Astrocyte (in vitro differentiated cells and primary cell): ENCODE results near the gene SOCS6.

Source experiments
- CTCF ChIP-seq: IDR thresholded peaks from 2 replicates; pipeline ENCODE4 v1.5.1; 2011; ENCODE audit warnings: low read depth, mild to moderate bottlenecking, inconsistent platforms, low read length, moderate library complexity; ENCODE audit not compliant: insufficient read depth
- EZH2 ChIP-seq: IDR thresholded peaks from 2 replicates; pipeline ENCODE4 v1.6.1; 2012; ENCODE audit warnings: mild to moderate bottlenecking, low read length, inconsistent platforms; ENCODE audit not compliant: insufficient read depth

DNA sequence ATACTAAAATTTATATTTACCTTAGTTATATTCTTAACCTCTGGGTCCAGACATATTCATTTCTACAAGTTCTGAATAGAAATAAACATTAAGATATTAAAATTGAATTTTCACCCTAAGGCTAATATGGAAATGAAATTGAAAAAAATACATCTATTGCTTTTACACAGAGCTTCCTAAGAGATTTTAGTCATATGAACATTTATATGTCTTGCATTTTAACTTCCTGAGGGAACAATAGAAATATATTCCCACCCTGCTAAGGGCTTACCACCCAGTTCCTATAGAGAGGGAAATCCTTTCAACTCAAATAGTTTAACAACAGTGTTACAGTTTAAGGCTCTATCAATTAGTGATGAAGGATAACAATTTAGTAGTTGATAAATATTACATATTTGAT lies 60.5 kb downstream of the SOCS6 start:
- TF ChIP-seq CTCF, result no peak
- TF ChIP-seq EZH2, result no peak
